Right cardiac atrium (tissue), 5 donors: ENCODE results near the gene VAMP8. TPM values are rescaled to one million over a fixed set of nuclear protein-coding genes. Genes with fewer than 3 reads are reported as not detected.
"Not testable (repeated sequence)": the region's sequence is repeated elsewhere in the genome, so short reads cannot be mapped to it uniquely, and the experiment has no call there.

Source experiments
- ATAC-seq, 2 donors: fragments of 200-7000 bp; cut with Tn5 transposase; one replicate each; pipeline versions ENCODE4 v1.8.0 to v1.9.1; 2020; ENCODE audit warnings: moderate library complexity in 2 of 2, mild to moderate bottlenecking in 1 of 2
- DNase-seq, 3 donors: peaks; one replicate each; pipeline ENCODE4 v3.0.0-alpha.2; 2020
- H3K27ac ChIP-seq: one replicate; pipeline ENCODE4 v1.5.1; 2013; ENCODE audit warnings: mild to moderate bottlenecking, low read length, control low read depth, moderate library complexity
- H3K27me3 ChIP-seq: one replicate; pipeline ENCODE4 v1.6.1; 2013; ENCODE audit not compliant: control insufficient read depth, insufficient read depth
- H3K4me1 ChIP-seq: one replicate; pipeline ENCODE4 v1.6.1; 2013; ENCODE audit warnings: low read length; ENCODE audit not compliant: control insufficient read depth, insufficient read depth
- H3K4me3 ChIP-seq: one replicate; pipeline ENCODE4 v1.5.1; 2013; ENCODE audit warnings: low read length, control low read depth
- H3K9me3 ChIP-seq: one replicate; pipeline ENCODE4 v1.6.1; 2013; ENCODE audit warnings: low read length; ENCODE audit not compliant: control insufficient read depth
- WGBS: extraction: QIAGEN DNeasy Blood & Tissue Kit; methylation state at CpG from one replicate; pipeline ENCODE4 v1.1.7; 2013; 5-methylcytosine and 5-hydroxymethylcytosine counted together
- intact Hi-C, 4 donors: fragments of 100-400 bp; cut with DNase I; formaldehyde crosslinking; loops; one replicate each; pipeline versions ENCODE4 v1.11.0 to v1.14.0; 2022 to 2023
- polyA plus RNA-seq: library from polyadenylated mRNA; stranded (reverse); fragments of 200-250 nt; gene quantifications from one replicate; pipeline ENCODE4 v1.2.3, GENCODE V29; 2013
- total RNA-seq, 4 donors: library from RNA; stranded (reverse); fragmentation: NEBNext Ultra II Directional; extraction: Animal tissue kit (Norgen Biotek cat#: 25700); gene quantifications; one replicate each; pipeline ENCODE4 v1.2.1, GENCODE V29; 2021
- donor health status: healthy with polysubstance abuse.
- donor health status: DM: no; HTN: yes; CAD: no.
- donor health status: DM: no; HTN: no; CAD: no.
- donor health status: DM: no; HTN: yes; CAD: no; lungs with severe emphysema.
- donor health status: DM: yes; HTN: yes; CAD: no.

Gene VAMP8
- total and polyA plus RNA-seq, 5 donors = 24.9 to 38.3 (median 32.6) TPM

DNA sequence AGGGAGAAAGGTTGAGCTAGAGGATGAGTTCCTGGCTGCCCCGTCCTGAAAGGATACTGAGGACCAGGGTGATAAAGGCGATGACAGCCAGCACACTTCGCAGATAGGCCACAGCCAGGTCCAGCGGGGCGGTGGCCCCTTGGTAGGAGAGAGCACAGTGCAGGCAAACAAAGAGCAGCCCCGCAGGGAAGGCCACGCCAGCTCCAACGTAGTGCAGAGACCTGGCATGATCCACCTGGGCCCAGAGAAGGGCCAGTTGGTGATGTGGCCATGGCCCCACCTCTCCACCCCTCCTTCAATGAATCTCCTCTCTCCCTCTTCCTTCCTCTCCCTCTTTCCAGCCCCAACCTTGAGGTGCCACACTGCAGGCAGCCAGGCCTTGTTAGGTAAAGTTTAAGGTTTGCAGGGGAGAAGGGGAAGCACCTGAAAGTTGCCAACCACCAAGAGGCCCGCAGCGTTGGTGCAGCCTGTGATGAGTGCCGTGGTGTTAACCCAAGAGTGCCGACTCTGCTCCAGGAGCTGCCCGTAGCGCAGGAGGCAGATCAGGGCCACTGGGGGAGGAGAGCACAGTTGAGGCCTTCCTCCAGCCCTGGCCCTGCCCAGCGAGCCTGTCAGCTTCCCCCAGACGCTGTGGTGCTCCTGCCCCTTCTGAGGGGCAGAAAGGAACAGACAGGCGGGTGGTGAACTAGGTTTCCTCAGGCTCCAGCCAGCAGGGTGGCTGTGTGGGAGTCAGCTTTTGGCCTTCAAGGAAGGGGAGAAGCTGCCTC lies 22.3 kb downstream of the VAMP8 start:
- intact Hi-C loops = loop anchor here in 2 of 4 donors (5.0 kb wide), 1 partner anchor 37 kb away; the partner anchor contains the start of gene GGCX (in 2 of the 2)
- WGBS = 61% methylated on average over 17 of the region's 17 CpGs
- Histone ChIP-seq H3K27me3 (no peaks in the 10 kb centered on the region), H3K9me3 (no peaks in the 10 kb centered on the region), H3K27ac (no peak overlapping the region), H3K4me3 (no peak overlapping the region), H3K4me1 (peaks cover 15% of the 10 kb centered on the region)
- ATAC-seq (no peak), DNase-seq (peak in 1 of 3 donors; percentile 49)

GRCh38 chr2:85600235-85600575 lies 22.8 kb downstream of the VAMP8 start:
- peaks cover 14% of the 10 kb centered on the region for H3K4me1 ChIP-seq
- H3K27me3 ChIP-seq = no peaks in the 10 kb centered on the region
- intact Hi-C loops = loop anchor here in 2 of 4 donors (5.0 kb wide), 1 partner anchor 38 kb away; the partner anchor contains the start of gene GGCX (in 2 of the 2)
- H3K9me3 ChIP-seq = no peaks in the 10 kb centered on the region
- no peak overlapping the region for H3K27ac ChIP-seq
- ATAC-seq (no peak), DNase-seq (peak in 1 of 3 donors; percentile 36)
- H3K4me3 ChIP-seq = no peak overlapping the region
- 88% methylated on average over 3 of the region's 3 CpGs for WGBS

- peak in 1 of 3 donors; percentile 35 for DNase-seq
- peak overlapping the region; percentile 88 for H3K4me3 ChIP-seq
- H3K4me1 ChIP-seq = peaks cover 15% of the 10 kb centered on the region
- no peaks in the 10 kb centered on the region for H3K9me3 ChIP-seq
- WGBS = 72% methylated on average over 6 of the region's 6 CpGs
- H3K27me3 ChIP-seq = no peaks in the 10 kb centered on the region
- no peak for ATAC-seq
- intact Hi-C loops = loop anchor here in 2 of 4 donors (5.0 kb wide), 1 partner anchor 39 kb away; the partner anchor contains the start of gene GGCX (in 2 of the 2)
- peak overlapping the region; percentile 61 for H3K27ac ChIP-seq
Measured at GRCh38 chr2:85600951-85601770, 23.8 kb downstream of the VAMP8 start.

DNA sequence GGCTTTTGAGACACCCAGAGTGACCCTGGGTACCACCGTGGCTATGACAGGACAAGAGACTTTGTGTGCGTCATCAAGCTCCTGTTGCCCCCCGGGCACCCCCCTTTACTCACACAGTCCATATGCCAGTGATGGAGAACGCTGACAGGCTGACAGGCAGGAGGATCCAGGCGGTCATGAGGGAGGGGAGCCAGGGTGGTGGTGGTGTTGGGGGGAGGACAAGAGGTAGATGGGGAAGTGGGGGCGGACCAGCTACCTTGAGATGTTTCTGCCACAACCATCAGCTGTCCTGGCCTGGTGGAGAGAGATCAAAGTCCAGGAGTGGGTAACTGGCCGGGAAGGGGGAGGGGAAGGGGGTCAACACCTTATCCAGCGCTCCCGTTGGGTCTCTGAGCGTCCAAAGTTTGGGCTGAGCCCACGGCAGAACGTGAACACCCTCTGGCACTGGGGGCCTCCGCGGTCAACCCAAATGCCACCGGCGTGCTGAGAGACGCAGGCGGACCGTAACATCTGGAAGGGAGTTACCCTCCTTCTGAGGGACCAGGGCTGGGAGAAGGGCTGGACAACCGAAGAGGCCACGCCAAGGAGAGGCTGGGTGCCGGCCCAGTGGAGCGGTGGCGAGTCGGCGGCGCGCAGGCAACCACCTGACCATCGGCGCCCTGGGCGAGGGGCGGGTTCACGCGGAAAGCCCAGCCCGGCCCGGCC lies 24.5 kb downstream of the VAMP8 start:
- H3K27ac ChIP-seq = peak overlapping the region; percentile 61
- ATAC-seq (peak; percentile 72 to 73), DNase-seq (peak; percentile 81 to 92 (median 91))
- WGBS = 5% methylated on average over 36 of the region's 36 CpGs
- H3K27me3 ChIP-seq = no peaks in the 10 kb centered on the region
- no peaks in the 10 kb centered on the region for H3K9me3 ChIP-seq
- intact Hi-C loops = loop anchor here in 2 of 4 donors (5.0 kb wide), 1 partner anchor 40 kb away; the partner anchor contains the start of gene GGCX (in 2 of the 2)
- peaks cover 14% of the 10 kb centered on the region for H3K4me1 ChIP-seq
- H3K4me3 ChIP-seq = peak overlapping the region; percentile 88

GRCh38 chr2:85602476-85603234 lies 25.3 kb downstream of the VAMP8 start, which contains the start of gene TMEM150A:
Gene TMEM150A (minus strand): TSS chr2:85602698. CDS start chr2:85601948, 750 bp downstream.
- Histone ChIP-seq H3K4me3 (peak within 1 kb of the TSS; percentile 88), H3K27ac (peak within 1 kb of the TSS; percentile 88), H3K9me3 (no peaks in the 10 kb centered on the region), H3K4me1 (peaks cover 14% of the 10 kb centered on the region), H3K27me3 (no peaks in the 10 kb centered on the region)
- ATAC-seq = peak; percentile 96
- under 1% methylated on average over 73 of the region's 73 CpGs for WGBS
- intact Hi-C loops = loop anchor here in 2 of 4 donors (5.0 kb wide), 1 partner anchor 40 kb away; the partner anchor contains the start of gene GGCX (in 2 of the 2)
- peak; percentile 96 to 99 (median 98) for DNase-seq

GRCh38 chr2:85604133-85604444 lies 26.7 kb downstream of the VAMP8 start:
- peak overlapping the region; percentile 23 for H3K27ac ChIP-seq
- intact Hi-C loops = loop anchor here in 2 of 4 donors (5.0 kb wide), 1 partner anchor 42 kb away; the partner anchor contains the start of gene GGCX (in 2 of the 2)
- not testable (repeated sequence) for H3K27me3 ChIP-seq, H3K4me3 ChIP-seq, ATAC-seq, DNase-seq, H3K9me3 ChIP-seq
- WGBS = 76% methylated on average over 3 of the region's 3 CpGs
- peaks cover 14% of the 10 kb centered on the region for H3K4me1 ChIP-seq

DNA sequence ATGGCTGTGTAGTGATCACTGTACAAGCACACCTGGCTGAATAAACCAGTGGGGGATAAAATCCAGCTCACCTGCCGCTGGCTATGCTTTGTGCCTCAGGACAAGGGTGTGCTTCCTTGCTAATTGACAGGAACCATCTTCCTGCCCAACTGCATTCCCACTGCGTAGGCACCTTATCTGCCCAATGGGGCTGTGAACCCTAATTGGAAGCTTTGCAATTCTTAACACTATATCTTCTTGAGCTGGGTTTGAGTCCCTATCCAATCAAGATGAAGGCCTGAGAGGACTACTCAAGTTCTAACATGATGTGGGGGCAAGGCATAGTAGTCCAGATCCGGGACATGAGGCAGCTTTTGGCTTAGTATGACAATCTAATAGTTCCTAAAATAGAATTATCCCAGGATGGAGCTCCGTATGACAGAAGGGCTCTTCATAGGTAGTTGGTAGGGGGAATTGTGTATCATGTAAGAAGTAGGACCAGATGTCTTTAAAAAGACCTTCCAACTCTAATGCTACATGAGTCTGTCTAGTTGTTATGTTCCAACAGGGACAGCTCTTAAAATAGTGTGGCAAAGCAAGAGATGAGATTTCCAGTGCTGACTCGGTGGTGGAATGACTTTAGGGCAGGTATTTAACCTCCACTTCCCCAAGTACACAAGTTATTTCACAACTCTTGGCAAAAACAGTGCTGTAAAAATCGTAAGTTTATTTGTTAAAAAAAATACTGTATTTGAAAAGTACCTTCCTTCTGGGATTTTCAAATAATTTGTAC lies 27.4 kb downstream of the VAMP8 start:
- H3K4me1 ChIP-seq = peaks cover 14% of the 10 kb centered on the region
- intact Hi-C loops = loop anchor here in 2 of 4 donors (5.0 kb wide), 1 partner anchor 42 kb away; the partner anchor contains the start of gene GGCX (in 2 of the 2)
- 50% methylated on average over 6 of the region's 6 CpGs for WGBS
- ATAC-seq (no peak), DNase-seq (no peak)
- peak overlapping the region; percentile 75 for H3K27ac ChIP-seq
- H3K9me3 ChIP-seq = no peaks in the 10 kb centered on the region
- H3K4me3 ChIP-seq = no peak overlapping the region
- no peaks in the 10 kb centered on the region for H3K27me3 ChIP-seq

GRCh38 chr2:85605406-85606115 lies 28.2 kb downstream of the VAMP8 start:
- intact Hi-C loops = no loop called here
- WGBS = 40% methylated on average over 4 of the region's 4 CpGs
- Histone ChIP-seq H3K4me1 (peaks cover 14% of the 10 kb centered on the region), H3K27ac (peak overlapping the region; percentile 65), H3K27me3 (no peaks in the 10 kb centered on the region), H3K9me3 (no peaks in the 10 kb centered on the region), H3K4me3 (no peak overlapping the region)
- ATAC-seq (no peak), DNase-seq (no peak)

DNA sequence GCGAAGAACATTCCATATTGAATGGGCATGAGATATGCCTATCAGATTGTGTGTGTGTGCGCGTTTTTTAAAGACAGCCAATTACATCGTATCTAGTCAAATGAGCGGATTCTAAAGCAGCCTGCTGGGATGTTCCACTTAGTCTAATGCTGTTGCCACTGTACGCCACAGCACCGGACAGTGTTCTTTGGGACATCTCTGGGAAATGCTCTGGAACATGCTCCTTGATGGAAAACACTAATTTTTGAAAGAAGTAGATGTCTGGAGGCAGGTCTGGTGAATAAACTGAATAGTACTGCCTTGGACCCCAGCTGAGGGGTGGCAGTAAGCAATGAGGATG lies 28.7 kb downstream of the VAMP8 start:
- WGBS = 69% methylated on average over 7 of the region's 7 CpGs
- intact Hi-C loops = no loop called here
- H3K27me3 ChIP-seq = no peaks in the 10 kb centered on the region
- H3K4me1 ChIP-seq = peaks cover 14% of the 10 kb centered on the region
- ATAC-seq (no peak), DNase-seq (no peak)
- peak overlapping the region; percentile 65 for H3K27ac ChIP-seq
- H3K9me3 ChIP-seq = no peaks in the 10 kb centered on the region
- no peak overlapping the region for H3K4me3 ChIP-seq
